Upper lobe of left lung (tissue), 6 donors: ENCODE data around the gene MPDZ. TPM values are rescaled to one million over a fixed set of nuclear protein-coding genes. Genes with fewer than 3 reads are reported as not detected.

Source experiments
- ATAC-seq, 2 donors: fragments of 200-7000 bp; cut with Tn5 transposase; one replicate each; pipeline ENCODE4 v1.9.1; 2022; ENCODE audit warnings: mild to moderate bottlenecking in 2 of 2, moderate library complexity in 2 of 2; ENCODE audit not compliant: low FRiP score in 2 of 2
- DNase-seq, 2 donors: peaks; one replicate each; pipeline ENCODE4 v3.0.0-alpha.2; 2019 to 2020
- H3K27ac ChIP-seq, 4 donors: fragments of 200-600 bp; sonication (generic); one replicate each; pipeline ENCODE4 v1.5.1; 2016 to 2019
- H3K27me3 ChIP-seq, 4 donors: fragments of 200-600 bp; sonication (generic); one replicate each; pipeline ENCODE4 v1.5.1; 2017 to 2019
- H3K36me3 ChIP-seq, 4 donors: fragments of 200-600 bp; sonication (generic); one replicate each; pipeline ENCODE4 v1.5.1; 2016 to 2019
- H3K4me1 ChIP-seq, 4 donors: fragments of 200-600 bp; sonication (generic); one replicate each; pipeline ENCODE4 v1.5.1; 2018 to 2019
- H3K4me3 ChIP-seq, 4 donors: fragments of 200-600 bp; sonication (generic); one replicate each; pipeline ENCODE4 v1.5.1; 2017 to 2019; ENCODE audit warnings: mild to moderate bottlenecking in 2 of 4, moderate library complexity in 1 of 4
- H3K9me3 ChIP-seq, 4 donors: fragments of 200-600 bp; sonication (generic); one replicate each; pipeline ENCODE4 v1.5.1; 2018 to 2019
- EP300 ChIP-seq, 4 donors: sonication (generic); formaldehyde crosslinking; IDR thresholded peaks; one replicate each; pipeline ENCODE4 v1.5.1; 2017; ENCODE audit warnings: antibody characterized with exemption in 4 of 4, control low read depth in 2 of 4
- POLR2A ChIP-seq, 4 donors: fragments of 450-650 bp; IDR thresholded peaks; one replicate each; pipeline ENCODE4 v1.5.1; 2016 to 2017; ENCODE audit warnings: antibody characterized with exemption in 4 of 4, mild to moderate bottlenecking in 2 of 4
- POLR2AphosphoS5 ChIP-seq, 2 donors: sonication (generic); formaldehyde crosslinking; IDR thresholded peaks; one replicate each; pipeline ENCODE4 v1.5.1; 2017; ENCODE audit warnings: antibody characterized with exemption in 2 of 2
- WGBS, 2 donors: methylation state at CpG; one replicate each; pipeline ENCODE4 v1.1.5; 2017 to 2018; 5-methylcytosine and 5-hydroxymethylcytosine counted together
- total RNA-seq, 6 donors: library from RNA; depleted of rRNA in 4 of 6; stranded (reverse); fragments of >200 nt in 4 of 6; gene quantifications; one replicate each; pipeline versions ENCODE4 v1.1.0 to v1.2.1, GENCODE V29; 2016 to 2021
- TF ChIP-seq, protein P1 (sequence below), 6 experiments: fragments of 450-650 bp in 4 of 6; fragments of 200-600 bp in 2 of 6; sonication (generic) in 2 of 6; IDR thresholded peaks; one replicate each; pipeline ENCODE4 v1.5.1; 2016 to 2019; ENCODE audit warnings: antibody characterized with exemption in 6 of 6
- donor health status: DM: no; HTN: no; CAD: no; lungs with moderate emphysema.
- donor health status: DM: no; HTN: yes; CAD: no; lungs with severe emphysema.

Gene MPDZ
- total RNA-seq, 6 donors from 2014 or later: 13.6 to 49.2 (median 27.8) TPM

GRCh38 chr9:13205824-13206223 lies 73.7 kb downstream of the MPDZ start:
- Histone ChIP-seq H3K36me3 (peaks cover 0 to 30% (median 2%) of the 10 kb centered on the region in 4 donors), H3K27me3 (no peaks in the 10 kb centered on the region), H3K27ac (no peak overlapping the region), H3K4me1 (no peaks in the 10 kb centered on the region), H3K4me3 (no peak overlapping the region), H3K9me3 (no peaks in the 10 kb centered on the region)
- no peak for TF ChIP-seq EP300 (IDR thresholded peaks at IDR 0.05)
- TF ChIP-seq POLR2A (IDR thresholded peaks at IDR 0.05): no peak
- TF ChIP-seq POLR2AphosphoS5 (IDR thresholded peaks at IDR 0.05): no peak
- TF ChIP-seq, protein P1, sequence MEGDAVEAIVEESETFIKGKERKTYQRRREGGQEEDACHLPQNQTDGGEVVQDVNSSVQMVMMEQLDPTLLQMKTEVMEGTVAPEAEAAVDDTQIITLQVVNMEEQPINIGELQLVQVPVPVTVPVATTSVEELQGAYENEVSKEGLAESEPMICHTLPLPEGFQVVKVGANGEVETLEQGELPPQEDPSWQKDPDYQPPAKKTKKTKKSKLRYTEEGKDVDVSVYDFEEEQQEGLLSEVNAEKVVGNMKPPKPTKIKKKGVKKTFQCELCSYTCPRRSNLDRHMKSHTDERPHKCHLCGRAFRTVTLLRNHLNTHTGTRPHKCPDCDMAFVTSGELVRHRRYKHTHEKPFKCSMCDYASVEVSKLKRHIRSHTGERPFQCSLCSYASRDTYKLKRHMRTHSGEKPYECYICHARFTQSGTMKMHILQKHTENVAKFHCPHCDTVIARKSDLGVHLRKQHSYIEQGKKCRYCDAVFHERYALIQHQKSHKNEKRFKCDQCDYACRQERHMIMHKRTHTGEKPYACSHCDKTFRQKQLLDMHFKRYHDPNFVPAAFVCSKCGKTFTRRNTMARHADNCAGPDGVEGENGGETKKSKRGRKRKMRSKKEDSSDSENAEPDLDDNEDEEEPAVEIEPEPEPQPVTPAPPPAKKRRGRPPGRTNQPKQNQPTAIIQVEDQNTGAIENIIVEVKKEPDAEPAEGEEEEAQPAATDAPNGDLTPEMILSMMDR (IDR thresholded peaks at IDR 0.05): no peak
- WGBS, 2 donors: 62 to 72% methylated on average over 3 of the region's 3 CpGs
- no peak for DNase-seq
- ATAC-seq: no peak

DNA sequence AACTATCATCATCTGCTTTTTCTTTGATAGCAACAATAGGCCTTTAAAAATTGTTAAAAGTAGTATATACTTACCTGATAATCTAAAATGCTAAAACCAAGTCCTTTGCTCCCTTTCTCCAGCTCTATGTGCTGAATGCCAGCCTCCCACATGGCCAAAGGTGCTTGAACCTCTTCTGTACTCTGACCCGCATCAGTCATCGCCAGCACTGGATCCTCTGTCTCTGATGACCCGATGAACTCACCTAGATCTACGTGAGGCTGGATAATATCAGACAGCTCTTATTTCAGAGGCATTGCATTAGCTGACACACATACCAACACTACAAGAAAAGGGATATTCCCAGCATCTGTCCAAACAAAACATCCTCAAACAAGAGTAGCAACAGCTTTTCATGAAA lies 89.5 kb downstream of the MPDZ start:
- no peaks in the 10 kb centered on the region for H3K9me3 ChIP-seq
- no peak overlapping the region for H3K4me3 ChIP-seq
- 74 to 83% methylated on average over 4 of the region's 4 CpGs for WGBS, 2 donors
- H3K36me3 ChIP-seq: peaks cover 3 to 58% (median 7%) of the 10 kb centered on the region in 4 donors
- H3K27me3 ChIP-seq: no peaks in the 10 kb centered on the region
- H3K4me1 ChIP-seq: no peaks in the 10 kb centered on the region
- no peak for TF ChIP-seq POLR2AphosphoS5 (IDR thresholded peaks at IDR 0.05)
- no peak for TF ChIP-seq POLR2A (IDR thresholded peaks at IDR 0.05)
- TF ChIP-seq, protein P1 (IDR thresholded peaks at IDR 0.05): no peak
- TF ChIP-seq EP300 (IDR thresholded peaks at IDR 0.05): no peak
- no peak overlapping the region for H3K27ac ChIP-seq
- DNase-seq (no peak), ATAC-seq (no peak)

GRCh38 chr9:13189362-13189761 lies 90.1 kb downstream of the MPDZ start:
- H3K27me3 ChIP-seq: no peaks in the 10 kb centered on the region
- H3K36me3 ChIP-seq: peaks cover 0 to 53% (median 7%) of the 10 kb centered on the region in 4 donors
- H3K27ac ChIP-seq: no peak overlapping the region
- DNase-seq: no peak
- no peak overlapping the region for H3K4me3 ChIP-seq
- no peak for TF ChIP-seq POLR2A (IDR thresholded peaks at IDR 0.05)
- TF ChIP-seq POLR2AphosphoS5 (IDR thresholded peaks at IDR 0.05): no peak
- no peak for TF ChIP-seq EP300 (IDR thresholded peaks at IDR 0.05)
- TF ChIP-seq, protein P1 (IDR thresholded peaks at IDR 0.05): no peak
- ATAC-seq: no peak
- no peaks in the 10 kb centered on the region for H3K4me1 ChIP-seq
- H3K9me3 ChIP-seq: no peaks in the 10 kb centered on the region

- Histone ChIP-seq H3K36me3 (peaks cover 0 to 40% (median 7%) of the 10 kb centered on the region in 4 donors), H3K4me1 (no peaks in the 10 kb centered on the region), H3K27me3 (no peaks in the 10 kb centered on the region), H3K4me3 (no peak overlapping the region), H3K27ac (no peak overlapping the region), H3K9me3 (no peaks in the 10 kb centered on the region)
- TF ChIP-seq POLR2A (IDR thresholded peaks at IDR 0.05): no peak
- TF ChIP-seq, protein P1 (IDR thresholded peaks at IDR 0.05): no peak
- TF ChIP-seq EP300 (IDR thresholded peaks at IDR 0.05): no peak
- no peak for ATAC-seq
- DNase-seq: no peak
- WGBS, 2 donors: 91 to 93% methylated on average over 5 of the region's 5 CpGs
These were observed 92.7 kb downstream of the MPDZ start for GRCh38 chr9:13186774-13187173.

GRCh38 chr9:13186091-13186490 lies 93.4 kb downstream of the MPDZ start:
- ATAC-seq: no peak
- no peak for DNase-seq
- no peaks in the 10 kb centered on the region for H3K27me3 ChIP-seq
- no peak overlapping the region for H3K27ac ChIP-seq
- whole genome bisulfite sequencing, 2 donors: 88 to 94% methylated on average over 1 of the region's 1 CpG
- no peaks in the 10 kb centered on the region for H3K4me1 ChIP-seq
- H3K9me3 ChIP-seq: no peaks in the 10 kb centered on the region
- peaks cover 0 to 36% (median 7%) of the 10 kb centered on the region in 4 donors for H3K36me3 ChIP-seq
- no peak overlapping the region for H3K4me3 ChIP-seq
- TF ChIP-seq POLR2A (IDR thresholded peaks at IDR 0.05) (no peak), POLR2AphosphoS5 (IDR thresholded peaks at IDR 0.05) (no peak), EP300 (IDR thresholded peaks at IDR 0.05) (no peak)
- TF ChIP-seq, protein P1 (IDR thresholded peaks at IDR 0.05): no peak
